ENCODE measurements around the gene PHYKPL. TPM values are rescaled to one million over a fixed set of nuclear protein-coding genes. Genes with fewer than 3 reads are reported as not detected.

PHYKPL gene
- total RNA-seq, 2 experiments from 2014 or later: 60.4 to 62.1 TPM

DNA sequence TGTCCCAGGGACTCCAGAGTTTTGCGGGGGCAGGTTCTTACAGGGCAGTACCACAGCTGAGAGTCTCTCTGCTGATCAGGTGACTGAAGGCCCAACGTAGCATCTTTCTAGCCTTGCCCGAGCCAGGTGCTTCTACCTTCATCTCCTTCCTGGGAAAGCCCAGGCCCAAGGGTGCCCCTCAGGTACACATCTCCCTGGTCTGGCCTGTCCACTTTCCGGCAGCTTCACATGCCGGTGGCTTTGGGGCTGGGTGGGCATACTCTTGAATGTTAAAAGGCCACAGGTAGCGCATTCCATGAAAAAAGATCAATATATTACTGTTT, 5.7 kb upstream of the PHYKPL start:
- Mint-ChIP-seq H3K4me3 (peak overlapping the region; percentile 53), H3K9me3 (no peaks in the 10 kb centered on the region), H3K27me3 (no peaks in the 10 kb centered on the region), H3K4me1 (ENCODE audit: low read depth) (peaks cover 66% of the 10 kb centered on the region), H3K36me3 (ENCODE audit: low read depth) (no peaks in the 10 kb centered on the region), H3K27ac (peak overlapping the region; percentile 97)
- no peak for TF ChIP-seq CTCF (IDR thresholded peaks at IDR 0.05)
- DNase-seq: no peak
- no peak for ATAC-seq
- CTCF ChIA-PET: interaction anchor here (0.6 to 2.5 kb wide), 4 partner anchors 9 to 352 kb away, joined by 3 to 6 read pairs (median 6); partner anchors contain the start of gene COL23A1
- intact Hi-C loops (cut with micrococcal nuclease): no loop called here
- POLR2A ChIA-PET: interaction anchor here (0.5 to 21.3 kb wide), 4 partner anchors 9 to 26 kb away, joined by 3 to 431 read pairs (median 4); partner anchors contain the start of gene HNRNPAB

DNA sequence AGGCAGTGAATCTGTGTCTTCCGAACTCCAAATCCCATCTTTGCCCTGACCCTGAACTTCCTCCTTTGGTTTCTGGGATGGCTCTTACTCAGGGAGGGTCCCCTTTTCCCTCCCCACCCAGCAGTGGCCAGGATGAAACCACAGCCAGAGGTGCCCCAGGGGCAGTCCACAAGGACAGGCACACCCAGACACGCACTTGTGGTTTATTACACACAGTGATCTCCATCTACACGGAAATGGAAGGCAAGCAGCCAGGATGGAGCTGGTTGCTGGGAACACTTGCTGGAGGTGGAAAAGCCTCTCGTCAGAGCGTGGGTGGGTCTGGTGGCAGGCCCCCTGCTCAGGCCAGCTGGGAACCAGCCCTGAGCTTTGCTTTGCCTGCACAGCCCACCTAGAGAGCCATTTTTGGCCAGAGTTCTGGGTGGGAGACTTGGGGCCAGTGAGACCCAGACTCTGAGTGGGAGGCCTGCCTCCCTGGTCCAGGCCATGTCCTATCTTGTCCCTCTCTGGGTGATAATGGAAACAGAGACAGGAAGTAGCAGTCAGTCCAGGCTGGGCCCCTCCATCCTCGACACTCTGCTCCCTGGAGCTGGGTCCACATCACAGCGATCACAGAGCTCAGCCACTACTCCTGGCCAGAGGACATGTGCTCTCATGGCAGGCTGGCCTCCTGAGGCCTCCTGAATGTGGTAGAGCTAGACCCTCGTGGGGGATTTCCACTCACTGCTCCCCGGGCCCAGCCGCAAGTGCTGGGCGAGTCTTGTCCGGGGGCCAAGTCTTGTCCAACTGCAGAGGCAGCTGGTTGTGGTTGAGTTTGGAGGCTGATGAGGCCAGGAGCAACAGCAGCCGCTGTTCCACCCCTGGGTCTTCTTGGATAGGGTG, 5.1 kb upstream of the PHYKPL start:
- H3K27me3 Mint-ChIP-seq: no peaks in the 10 kb centered on the region
- CTCF ChIA-PET: interaction anchor here (0.6 to 2.5 kb wide), 4 partner anchors 10 to 353 kb away, joined by 3 to 6 read pairs (median 6); partner anchors contain the start of gene COL23A1
- ATAC-seq (no peak), DNase-seq (no peak)
- POLR2A ChIA-PET: interaction anchor here (0.5 to 21.3 kb wide), 4 partner anchors 9 to 26 kb away, joined by 3 to 431 read pairs (median 4); partner anchors contain the start of gene HNRNPAB
- intact Hi-C loops (cut with micrococcal nuclease): no loop called here
- no peak overlapping the region for H3K4me3 Mint-ChIP-seq
- no peaks in the 10 kb centered on the region for H3K36me3 Mint-ChIP-seq (ENCODE audit: low read depth)
- H3K9me3 Mint-ChIP-seq: no peaks in the 10 kb centered on the region
- H3K27ac Mint-ChIP-seq: peak overlapping the region; percentile 97
- no peak for TF ChIP-seq CTCF (IDR thresholded peaks at IDR 0.05)
- H3K4me1 Mint-ChIP-seq (ENCODE audit: low read depth): peaks cover 66% of the 10 kb centered on the region

DNA sequence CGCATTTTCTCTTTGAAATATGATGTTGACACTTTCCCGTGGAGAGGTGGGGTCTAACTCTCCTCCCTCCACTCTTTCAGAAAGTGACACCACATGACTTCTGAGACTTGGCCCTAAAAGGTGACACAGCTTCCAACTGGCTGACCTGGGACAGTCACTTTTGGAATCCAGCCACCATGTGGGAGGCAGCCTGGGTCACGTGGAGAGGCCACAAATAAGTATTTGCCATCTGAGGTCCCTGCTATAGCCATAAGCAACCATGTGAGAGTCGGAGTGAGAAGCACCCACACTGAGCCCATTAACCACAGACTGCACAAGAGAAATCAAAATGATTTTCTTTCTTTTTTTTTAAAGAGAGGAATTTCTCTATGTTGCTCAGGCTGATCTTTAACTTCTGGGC, 4.1 kb upstream of the PHYKPL start:
- no peak for DNase-seq
- ATAC-seq: no peak
- intact Hi-C loops (cut with micrococcal nuclease): no loop called here
- Mint-ChIP-seq H3K27me3 (no peaks in the 10 kb centered on the region), H3K4me3 (no peak overlapping the region), H3K36me3 (ENCODE audit: low read depth) (peaks cover 3% of the 10 kb centered on the region), H3K4me1 (ENCODE audit: low read depth) (peaks cover 62% of the 10 kb centered on the region), H3K9me3 (no peaks in the 10 kb centered on the region), H3K27ac (peak overlapping the region; percentile 46)
- POLR2A ChIA-PET: interaction anchor here (21.3 kb wide), 1 partner anchor 25 kb away, joined by 431 read pairs; the partner anchor contains the start of gene HNRNPAB
- CTCF ChIA-PET: interaction anchor here (1.1 to 3.3 kb wide), 4 partner anchors 13 to 142 kb away, joined by 3 to 40 read pairs (median 10); no protein-coding TSS in a partner anchor
- TF ChIP-seq CTCF (IDR thresholded peaks at IDR 0.05): no peak

GRCh38 chr5:178236126-178236525, 3.5 kb upstream of the PHYKPL start:
- no peak for DNase-seq
- intact Hi-C loops (cut with micrococcal nuclease): no loop called here

More at GRCh38 chr5:178236126-178236525, 3.5 kb upstream of the PHYKPL start:
- Mint-ChIP-seq H3K27me3 (no peaks in the 10 kb centered on the region), H3K27ac (peak overlapping the region; percentile 46), H3K9me3 (no peaks in the 10 kb centered on the region), H3K4me1 (ENCODE audit: low read depth) (peaks cover 59% of the 10 kb centered on the region), H3K4me3 (no peak overlapping the region), H3K36me3 (ENCODE audit: low read depth) (peaks cover 8% of the 10 kb centered on the region)
- ATAC-seq: no peak
- no peak for TF ChIP-seq CTCF (IDR thresholded peaks at IDR 0.05)
- CTCF ChIA-PET: interaction anchor here (1.1 to 3.3 kb wide), 5 partner anchors 13 to 225 kb away, joined by 3 to 40 read pairs (median 5); no protein-coding TSS in a partner anchor
- POLR2A ChIA-PET: interaction anchor here (21.3 kb wide), 1 partner anchor 24 kb away, joined by 431 read pairs; the partner anchor contains the start of gene HNRNPAB

All from activated CD8-positive, alpha-beta T cell treated with anti-CD3 and anti-CD28 coated beads for 36 hours (primary cell).